NCI-H1105 treated with DMSO at 0.1 percent for 48 hours (cell line): Measurements from ENCODE around the gene SERGEF.
A peak's percentile ranks its signal among the peaks of the same experiment; 100 is the strongest.
"Not testable (repeated sequence)": the region's sequence is repeated elsewhere in the genome, so short reads cannot be mapped to it uniquely, and the experiment has no call there.

ENCODE experiments used
- DNase-seq: peaks from one replicate; lab custom pipeline; 2025; lab: John Stamatoyannopoulos, UW

Gene SERGEF

DNA sequence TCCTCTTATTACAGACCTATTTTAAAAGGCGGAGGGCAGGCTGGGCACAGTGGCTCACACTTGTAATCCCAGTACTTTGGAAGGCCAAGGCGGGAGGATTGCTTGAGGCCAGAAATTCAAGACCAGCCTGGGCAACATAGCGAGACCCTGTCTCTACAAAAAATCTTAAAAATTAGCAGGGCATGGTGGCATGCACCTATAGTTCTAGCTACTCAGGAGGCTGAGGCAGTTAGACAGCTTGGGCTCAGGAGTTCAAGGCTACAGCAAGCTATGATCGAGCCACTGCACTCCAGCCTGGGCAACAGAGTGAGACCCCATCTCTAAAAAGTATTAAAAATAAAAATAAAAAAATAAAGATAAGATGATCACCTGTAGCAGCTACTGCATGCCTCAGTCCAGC is 12.7 kb downstream of the SERGEF start:
- not testable (repeated sequence) for DNase-seq

DNA sequence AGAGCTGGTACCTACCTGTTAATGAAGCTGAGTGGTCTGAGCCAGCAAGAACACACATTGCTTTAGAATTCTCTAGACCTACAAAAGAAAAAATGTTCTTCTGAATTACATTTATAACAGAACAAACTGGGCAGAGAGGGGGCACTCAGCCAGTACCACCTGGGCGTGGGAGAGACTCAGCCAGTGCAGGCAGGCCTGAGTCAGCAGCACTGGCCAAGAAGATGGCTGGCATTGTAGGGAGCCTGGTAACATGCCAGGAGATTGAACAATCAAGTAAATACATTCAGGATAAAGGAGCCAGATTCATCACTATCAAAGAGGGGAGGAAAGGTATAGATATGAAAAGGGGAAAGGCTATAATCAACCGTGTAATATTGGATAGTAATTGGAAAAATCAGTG is 19.9 kb downstream of the SERGEF start:
- DNase-seq = peak; percentile 45

DNA sequence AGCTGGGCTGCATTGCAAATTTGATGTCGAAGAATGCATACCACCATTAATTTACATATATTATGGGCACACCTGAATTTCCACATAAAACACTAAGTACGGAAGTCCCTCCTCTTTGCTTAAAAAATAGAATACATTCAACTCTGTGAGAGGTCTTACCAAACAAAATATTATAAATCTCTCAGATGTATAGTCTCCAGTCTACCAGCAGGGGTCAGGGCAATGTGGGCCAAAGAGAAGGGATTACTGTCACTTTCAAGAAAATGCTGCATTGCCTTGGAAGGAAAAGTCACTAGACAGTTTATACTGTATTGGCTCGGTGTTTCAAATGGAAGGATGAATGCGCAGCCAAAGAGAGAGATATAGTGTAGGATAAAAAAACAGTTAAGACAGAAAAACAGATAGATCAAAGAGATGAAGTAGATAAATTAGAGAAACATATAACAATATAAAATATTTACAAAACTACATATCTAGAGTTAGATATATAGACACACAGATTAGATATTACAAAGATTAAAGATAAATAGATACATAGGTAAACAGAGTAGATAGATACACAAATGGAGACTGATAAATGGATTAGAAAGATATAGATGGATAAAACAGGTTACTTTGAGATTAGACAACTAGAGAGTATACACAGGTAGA is 20.9 kb downstream of the SERGEF start:
- peak; percentile 64 for DNase-seq

DNA sequence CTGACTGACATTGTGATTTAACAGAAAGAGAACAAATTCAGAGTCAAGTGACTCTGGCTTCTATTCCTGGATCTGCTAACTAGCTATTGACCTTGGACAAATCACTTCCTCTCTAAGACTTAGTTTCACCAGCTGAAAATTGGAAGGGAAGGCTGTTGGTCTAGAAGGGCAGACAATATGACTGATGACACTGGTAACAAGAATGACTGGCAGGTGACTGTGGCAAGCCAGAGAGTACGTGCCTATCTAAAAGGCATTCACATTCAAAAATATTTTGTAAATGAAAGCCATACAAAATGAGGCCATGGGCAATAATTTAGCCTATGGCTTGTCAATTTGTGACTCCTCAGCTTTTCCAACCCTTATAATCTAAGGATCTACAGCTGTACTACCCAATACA is 23.5 kb downstream of the SERGEF start:
- DNase-seq = peak; percentile 47

DNA sequence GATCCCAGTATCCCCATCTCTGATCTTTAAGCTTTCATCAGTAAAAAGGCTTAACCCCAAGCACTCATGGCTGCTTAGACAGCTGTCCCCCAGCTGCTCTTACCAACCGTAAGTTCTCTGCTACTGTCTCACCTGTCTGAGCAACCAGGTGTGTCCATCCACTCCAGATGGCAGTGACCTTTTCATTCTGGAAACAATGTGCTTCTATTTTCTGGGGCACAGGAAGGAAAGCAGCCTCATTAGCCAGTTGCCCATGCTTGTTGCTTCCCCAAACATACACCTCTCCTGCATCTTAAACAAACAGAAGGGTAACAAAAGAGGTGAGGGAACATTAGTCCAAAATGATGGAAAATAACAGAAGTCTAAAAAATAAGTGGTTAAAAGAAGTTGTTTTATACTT is 24.4 kb downstream of the SERGEF start:
- DNase-seq = peak; percentile 90

DNA sequence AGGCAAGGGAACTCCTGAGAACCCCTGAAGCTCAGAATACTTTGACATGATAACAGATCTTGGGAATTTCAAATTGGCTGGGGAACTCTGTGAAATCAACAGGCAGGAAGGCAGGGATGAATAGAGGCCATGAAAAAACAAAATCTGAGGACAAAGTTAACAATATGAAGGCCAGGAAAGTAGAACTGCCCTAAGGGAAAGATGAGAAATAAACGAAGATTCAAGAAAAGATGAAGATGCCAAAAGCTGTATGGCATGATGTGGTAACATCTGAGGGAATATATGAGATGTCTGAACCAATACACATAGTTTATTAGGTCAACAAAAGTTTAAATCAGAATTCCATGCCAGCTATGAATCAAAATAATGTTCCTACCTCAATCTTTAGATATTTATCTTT is 25.0 kb downstream of the SERGEF start:
- DNase-seq = no peak

DNA sequence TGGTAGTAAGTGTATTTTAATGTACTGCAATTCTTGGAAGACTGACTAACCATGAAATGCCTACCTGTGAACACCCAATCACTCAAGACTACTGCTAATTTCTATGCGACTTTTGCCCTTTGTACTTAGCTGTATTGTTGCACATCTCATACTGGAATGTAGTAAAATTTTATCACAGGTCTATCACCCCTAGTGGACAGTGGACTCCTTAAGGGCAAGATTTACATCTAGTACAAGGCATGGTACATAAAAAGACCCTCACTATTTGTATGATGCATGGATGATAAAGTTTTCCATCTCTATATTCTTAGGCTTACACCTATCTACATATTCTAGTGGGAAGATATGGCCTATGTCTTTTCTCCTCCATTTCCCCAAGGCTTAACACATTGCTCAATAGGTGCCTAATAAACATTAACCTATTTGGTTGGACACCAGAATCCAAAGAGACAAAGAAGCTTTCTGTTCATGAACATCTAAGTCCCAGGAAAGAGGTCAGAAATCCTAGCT is 26.1 kb downstream of the SERGEF start:
- no peak for DNase-seq

DNA sequence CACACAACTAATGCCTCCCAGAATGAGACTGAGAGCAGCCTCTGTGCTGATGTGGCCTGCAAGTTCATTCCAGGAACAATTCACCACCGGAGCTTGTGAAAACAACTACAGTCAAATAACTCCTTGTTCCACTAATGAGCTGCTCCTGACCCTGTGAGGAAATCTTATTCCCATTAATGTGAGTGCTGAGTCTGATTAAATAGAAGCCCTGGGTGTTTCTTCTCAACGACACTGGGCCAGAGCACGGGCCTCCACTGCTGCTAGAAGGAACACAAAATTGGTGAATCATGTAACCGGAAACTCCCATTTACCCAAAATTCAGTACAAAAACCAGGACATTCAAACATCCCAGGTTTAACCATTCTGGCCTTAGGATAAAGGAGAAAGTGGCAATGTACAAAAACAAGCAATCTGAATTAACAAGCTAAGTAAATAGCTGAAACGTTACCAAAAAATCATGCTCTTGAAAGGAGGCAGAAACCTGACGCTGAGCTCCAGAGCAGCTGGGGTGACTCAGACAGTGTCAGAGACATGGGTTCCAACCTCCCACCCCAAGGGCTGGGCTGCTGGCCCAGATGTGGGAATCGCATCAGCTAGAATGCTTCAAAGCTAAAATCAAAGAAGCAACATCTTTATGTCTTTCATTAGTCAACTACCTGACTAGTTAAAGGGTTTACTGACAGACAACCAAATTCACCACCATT is 26.7 kb downstream of the SERGEF start:
- DNase-seq = no peak

DNA sequence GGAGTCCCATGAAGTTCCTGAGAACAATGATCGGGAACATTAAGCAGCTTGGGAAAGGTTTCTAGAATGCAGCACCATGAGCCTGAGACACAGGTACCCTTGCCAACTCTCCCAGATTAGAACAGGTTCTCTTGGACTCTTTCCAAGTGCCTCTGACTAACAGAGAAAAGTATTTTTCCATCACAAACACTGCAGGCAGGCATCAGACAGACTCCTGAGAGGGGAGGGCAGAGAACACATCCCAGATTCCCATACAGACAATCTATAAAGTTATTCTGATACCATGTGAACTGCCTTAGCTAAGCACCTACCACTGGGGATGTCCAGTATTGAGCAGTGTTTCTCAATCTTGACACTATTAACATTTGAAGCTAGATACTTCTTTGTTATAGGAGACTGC is 27.3 kb downstream of the SERGEF start:
- DNase-seq = peak; percentile 75

DNA sequence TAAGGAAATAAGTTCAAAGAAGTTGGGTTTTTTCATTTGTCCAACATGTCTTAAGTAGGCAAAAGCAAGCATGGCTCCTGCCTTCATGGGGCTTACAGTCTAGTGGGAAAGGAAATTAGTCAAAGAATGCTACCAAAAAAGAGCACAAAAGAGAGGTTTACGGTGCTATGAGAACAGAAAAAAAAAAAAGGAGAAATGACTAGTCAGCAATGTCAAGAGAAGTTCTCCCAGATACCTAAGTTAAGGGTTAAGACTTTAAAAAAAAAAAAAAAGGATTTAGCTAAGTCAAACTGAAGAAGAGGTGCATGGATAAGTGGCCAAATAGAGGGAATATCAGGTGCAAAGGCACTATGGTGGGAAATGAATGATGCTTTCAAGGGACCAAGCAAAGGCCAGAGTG is 29.3 kb downstream of the SERGEF start:
- no peak for DNase-seq

DNA sequence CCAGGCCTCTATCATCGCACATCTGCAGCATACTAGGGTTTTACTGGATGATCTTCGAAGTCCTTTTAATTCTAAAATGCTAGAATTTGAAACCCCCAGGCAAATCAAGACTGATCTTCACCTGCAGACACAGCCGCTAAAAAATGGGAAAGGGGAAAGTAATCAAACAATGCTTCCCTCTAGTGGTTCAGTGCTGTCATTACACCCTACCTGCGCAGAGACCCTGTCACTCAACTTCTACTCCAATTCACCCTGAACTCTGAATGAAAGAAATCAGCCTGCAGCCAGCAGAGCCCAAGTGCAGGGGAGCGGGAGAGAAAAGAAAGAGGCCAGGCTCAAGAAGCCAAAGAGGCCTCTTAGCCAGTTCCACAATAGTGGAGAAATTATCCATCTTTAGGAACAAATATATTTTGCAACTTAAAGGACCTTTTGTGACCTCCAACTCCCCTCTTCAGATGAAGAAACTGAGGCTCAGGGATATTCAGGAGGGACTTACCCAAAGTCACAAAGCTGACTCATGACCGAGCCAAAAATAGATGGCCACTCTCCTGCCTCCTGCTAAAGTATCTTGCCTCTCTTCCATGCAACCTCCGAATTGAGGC is 33.0 kb downstream of the SERGEF start:
- peak; percentile 67 for DNase-seq

DNA sequence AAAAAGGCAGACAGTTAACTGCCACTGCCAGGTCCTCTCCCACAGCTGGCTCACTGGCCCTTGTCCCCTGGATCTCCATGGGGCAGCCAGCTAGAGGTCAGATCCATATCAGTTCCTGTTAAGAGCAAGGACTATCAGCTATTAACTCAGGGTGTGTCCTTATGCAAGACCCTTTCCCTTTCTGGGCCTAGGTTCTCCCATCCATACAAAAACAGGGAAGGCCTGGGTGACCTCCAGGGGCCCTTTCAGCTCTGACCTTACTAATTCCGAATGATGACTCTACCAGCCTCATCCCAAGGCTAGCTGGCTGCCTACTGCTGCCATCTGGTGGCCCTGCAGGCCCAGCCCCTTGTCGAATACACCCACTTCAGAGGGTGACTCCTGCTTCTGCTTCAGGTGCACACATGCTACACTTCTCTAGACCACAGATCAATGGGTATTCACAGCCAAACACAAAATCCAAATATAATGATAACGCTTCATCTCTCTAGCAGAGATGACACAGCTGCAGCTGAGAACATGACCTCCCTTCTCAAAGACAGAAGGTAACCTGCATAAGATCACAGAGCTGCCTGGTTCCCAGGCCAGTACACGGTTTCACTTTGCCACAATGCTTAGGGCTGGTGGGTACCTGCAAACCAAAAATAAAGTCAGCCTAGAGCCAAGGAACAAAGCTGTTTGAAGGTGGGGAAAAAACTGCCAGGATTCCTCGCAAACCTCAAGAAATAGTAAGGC is 34.1 kb downstream of the SERGEF start:
- peak; percentile 44 for DNase-seq

DNA sequence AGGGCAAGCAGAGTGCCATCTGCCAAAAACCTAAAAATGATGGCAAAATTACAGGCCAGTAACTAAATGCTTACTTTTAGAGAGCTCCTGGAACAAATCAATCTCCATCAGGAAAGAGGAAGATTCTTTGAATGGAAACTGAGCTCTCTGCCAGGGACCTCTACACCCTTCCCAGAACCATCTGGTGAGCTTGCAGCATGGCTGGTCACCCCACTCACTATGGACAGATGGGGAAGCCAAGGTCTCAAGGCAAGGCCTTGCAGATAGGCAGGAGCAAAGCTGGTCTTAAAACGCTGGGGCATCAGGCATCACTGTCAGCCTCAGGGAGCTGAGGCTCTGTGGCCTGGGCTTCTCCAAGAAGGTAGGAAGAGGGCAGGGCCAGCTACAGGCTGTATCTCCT is 36.2 kb downstream of the SERGEF start:
- DNase-seq = no peak

DNA sequence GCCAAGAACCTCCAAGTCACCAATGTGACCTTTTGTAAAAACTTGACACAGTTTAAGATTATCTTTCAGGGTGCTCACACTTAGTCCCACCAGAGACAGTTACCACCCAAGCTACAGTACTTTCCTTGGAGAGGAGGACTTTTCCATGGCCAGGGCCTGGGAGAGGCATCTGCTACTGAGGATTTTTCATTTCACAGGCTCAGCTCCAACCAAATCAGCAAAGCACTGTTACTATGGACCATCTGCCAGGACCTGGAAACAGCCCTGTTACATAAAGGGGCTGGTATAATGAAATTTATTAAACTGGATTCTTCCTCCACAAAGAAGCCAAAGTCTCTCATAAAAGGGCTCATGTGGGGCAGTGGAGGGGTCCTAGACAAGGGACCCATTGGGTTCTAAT is 38.6 kb downstream of the SERGEF start:
- no peak for DNase-seq

DNA sequence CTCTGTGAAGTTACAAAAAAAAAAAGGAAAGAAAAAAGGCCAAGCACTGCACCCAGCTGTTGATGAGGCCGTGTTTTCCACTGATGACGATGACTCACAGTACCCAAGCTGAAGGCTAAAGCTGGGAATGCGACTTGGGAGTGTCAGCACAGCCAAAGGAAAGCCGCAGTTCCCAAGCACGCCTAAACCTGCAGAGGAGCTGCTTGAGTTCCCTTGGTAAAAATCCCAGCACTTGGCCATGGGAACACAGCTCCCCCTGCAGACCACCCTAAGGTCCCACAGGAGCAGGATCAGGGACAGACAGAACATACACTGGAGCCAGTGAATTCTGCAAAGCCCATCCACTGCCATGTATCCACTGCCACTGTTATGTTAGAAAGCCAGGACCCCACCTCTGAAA is 39.9 kb downstream of the SERGEF start:
- peak; percentile 42 for DNase-seq

DNA sequence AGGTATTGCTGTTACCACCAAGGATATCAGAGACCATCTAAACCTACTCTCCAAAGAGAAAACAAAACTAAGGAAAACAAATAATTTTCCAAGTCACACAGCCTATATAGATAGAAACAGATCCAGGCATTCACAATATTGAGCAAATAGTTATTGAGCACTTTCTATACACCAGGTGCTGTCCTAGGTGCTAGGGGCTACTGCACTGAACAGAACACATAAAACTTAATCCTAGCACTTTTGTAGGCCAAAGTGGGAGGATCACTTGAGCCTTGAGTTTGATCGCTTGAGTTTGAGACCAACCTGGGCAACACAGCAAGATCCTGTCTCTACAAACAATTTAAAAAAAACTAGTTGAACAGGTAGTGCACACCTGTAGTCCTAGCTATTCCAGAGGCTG is 44.6 kb downstream of the SERGEF start:
- DNase-seq = no peak

DNA sequence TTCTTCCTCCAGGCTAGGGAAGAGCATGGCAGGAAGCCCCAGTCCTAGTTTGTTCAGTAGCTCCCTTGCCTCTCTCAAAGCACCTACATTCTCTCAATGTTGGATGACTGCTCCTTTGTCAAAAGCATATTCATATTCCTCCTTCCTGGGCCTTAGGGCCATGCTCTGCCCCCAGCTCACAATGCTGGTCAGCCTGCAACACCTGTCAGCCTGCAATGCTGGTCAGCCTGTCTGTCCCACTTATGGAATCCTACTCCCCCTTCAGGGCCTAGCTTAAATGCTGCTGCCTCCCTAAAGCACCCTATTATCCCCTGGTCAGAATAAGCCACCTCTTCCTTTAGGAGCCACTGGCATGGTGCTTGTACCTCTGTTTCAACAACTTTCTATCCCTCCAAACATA is 45.2 kb downstream of the SERGEF start:
- no peak for DNase-seq

DNA sequence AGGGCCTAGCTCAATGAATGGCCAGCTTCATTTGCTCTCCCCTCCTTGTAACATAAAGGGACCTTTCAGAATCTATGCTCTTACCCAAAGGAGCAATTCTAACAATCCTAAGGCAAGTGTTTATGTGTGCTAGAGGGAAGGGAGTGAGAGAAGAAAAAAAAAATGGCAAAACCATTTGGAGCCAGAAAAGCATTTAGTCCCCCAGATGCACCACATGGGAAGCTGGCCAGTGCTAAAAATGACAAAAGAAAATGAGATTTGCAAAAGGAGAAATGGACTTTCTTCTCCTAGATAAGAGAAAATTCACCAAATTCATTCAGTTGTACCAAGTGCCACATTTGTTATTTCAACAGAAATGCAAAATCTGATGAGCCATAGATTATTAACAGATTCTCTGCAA is 52.8 kb downstream of the SERGEF start:
- DNase-seq = no peak

DNA sequence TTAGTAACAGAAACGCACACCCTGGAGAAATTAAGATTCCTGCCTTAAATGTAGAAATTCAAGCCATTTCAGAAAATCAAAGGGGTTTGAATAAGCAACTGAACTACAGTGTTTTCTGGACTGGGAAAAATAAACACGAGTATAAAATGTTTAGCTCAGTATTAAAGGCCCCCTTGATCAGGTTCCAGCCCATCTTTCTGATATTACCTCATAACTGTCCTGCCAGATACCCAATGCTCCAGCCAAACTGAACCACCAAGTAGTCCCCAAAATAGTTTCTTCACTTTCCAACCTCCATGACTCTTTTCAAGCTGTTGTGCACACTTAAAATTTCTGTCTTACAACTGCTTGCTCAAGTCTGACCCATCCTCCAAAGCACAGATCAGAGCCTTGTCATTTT is 54.4 kb downstream of the SERGEF start:
- DNase-seq = no peak

DNA sequence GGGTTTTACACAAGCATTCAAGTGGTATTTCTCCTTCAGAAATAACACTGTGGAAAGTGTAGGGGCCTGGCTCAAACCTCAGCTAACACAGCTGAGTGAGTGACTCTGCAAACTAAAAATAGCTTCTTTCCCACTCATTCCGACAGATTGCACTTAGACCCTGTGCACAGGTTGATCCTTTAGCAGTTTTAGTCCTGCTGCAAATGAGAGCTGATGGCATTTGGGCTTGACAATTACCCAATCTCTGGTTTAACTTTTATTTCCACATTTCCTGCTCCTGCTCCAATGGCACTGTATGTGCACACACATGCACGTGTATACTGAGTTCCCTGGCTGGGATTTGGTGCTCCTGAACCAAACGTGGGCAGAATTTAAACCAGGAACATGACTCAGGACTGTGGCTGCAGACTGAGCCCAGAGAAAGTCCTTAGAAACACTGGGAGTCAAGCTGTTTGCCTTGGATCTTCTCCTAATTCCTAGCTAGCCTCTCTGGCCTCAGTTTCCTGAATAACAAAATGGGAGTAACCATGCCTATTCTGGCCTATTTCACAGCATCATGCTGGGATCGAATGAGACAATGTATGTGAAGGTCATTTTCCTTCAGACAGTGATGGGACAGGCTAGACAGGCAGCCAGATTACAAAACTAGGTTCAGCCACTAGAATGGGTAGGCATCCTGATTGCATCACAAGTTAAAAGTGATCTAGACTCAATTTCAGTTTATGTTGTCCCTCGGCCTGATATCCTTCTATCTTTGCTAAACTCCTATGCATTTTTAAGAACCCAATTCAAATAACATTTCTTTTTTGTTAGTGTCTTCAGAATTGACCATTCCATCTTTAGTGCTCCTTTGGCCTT is 58.2 kb downstream of the SERGEF start:
- DNase-seq = no peak

DNA sequence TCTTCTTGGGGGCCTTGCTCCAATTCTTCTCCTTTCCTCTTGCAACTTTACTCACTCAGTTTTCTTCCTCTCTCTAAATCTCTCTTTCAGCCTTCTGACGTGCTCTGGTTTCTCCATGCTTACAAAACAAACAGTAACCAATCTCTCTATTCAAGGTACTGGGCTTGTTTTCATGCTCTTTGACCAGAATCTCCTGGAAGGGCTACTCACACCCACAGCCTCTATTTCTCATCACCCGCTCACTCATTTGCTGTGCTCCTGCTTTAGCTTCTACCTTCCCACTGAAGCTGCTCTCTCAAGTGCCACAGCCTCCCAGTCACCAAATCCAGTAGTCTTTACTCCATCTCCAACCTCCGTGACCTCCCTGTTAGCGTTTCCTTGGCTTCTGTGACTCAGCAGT is 60.4 kb downstream of the SERGEF start:
- no peak for DNase-seq
